Measurements from ENCODE around the gene TOMM34.

Gene TOMM34

GRCh38 chr20:44962483-44962882, 2.3 kb upstream of the TOMM34 start:
- DNase-seq = no peak

- no peak for DNase-seq
Observed at GRCh38 chr20:44961870-44962267, 1.7 kb upstream of the TOMM34 start.

GRCh38 chr20:44961011-44961869, 1.0 kb upstream of the TOMM34 start:
- no peak for DNase-seq

GRCh38 chr20:44959638-44960102, 527 bp downstream of the TOMM34 start:
- peak; percentile 58 for DNase-seq

- no peak for DNase-seq
Observed at GRCh38 chr20:44959082-44959637, 1.0 kb downstream of the TOMM34 start.

GRCh38 chr20:44958276-44958675, 1.9 kb downstream of the TOMM34 start:
- DNase-seq = no peak

- no peak for DNase-seq
Observed at GRCh38 chr20:44956410-44956809, 3.8 kb downstream of the TOMM34 start.

GRCh38 chr20:44955270-44955669, 4.9 kb downstream of the TOMM34 start:
- DNase-seq = no peak

GRCh38 chr20:44954211-44954610, 6.0 kb downstream of the TOMM34 start:
- no peak for DNase-seq

GRCh38 chr20:44952731-44953130, 7.5 kb downstream of the TOMM34 start:
- DNase-seq = no peak

- no peak for DNase-seq
Observed at GRCh38 chr20:44950368-44950767, 9.8 kb downstream of the TOMM34 start.

GRCh38 chr20:44948513-44948912, 11.7 kb downstream of the TOMM34 start:
- no peak for DNase-seq

- no peak for DNase-seq
Observed at GRCh38 chr20:44948107-44948506, 12.1 kb downstream of the TOMM34 start.

GRCh38 chr20:44946271-44946852, 13.8 kb downstream of the TOMM34 start:
- DNase-seq = no peak

- DNase-seq = no peak
Observed at GRCh38 chr20:44945261-44945660, 14.9 kb downstream of the TOMM34 start.

- no peak for DNase-seq
Observed at GRCh38 chr20:44943828-44944227, 16.4 kb downstream of the TOMM34 start.

GRCh38 chr20:44942264-44942973, 17.8 kb downstream of the TOMM34 start:
- DNase-seq = no peak

GRCh38 chr20:44941120-44941691, 19.0 kb downstream of the TOMM34 start:
- no peak for DNase-seq

- no peak for DNase-seq
Observed at GRCh38 chr20:44938637-44939036, 21.6 kb downstream of the TOMM34 start.

- DNase-seq = no peak
Observed at GRCh38 chr20:44936510-44936909, 23.7 kb downstream of the TOMM34 start.

- no peak for DNase-seq
Observed at GRCh38 chr20:44932916-44933315, 27.3 kb downstream of the TOMM34 start.

- DNase-seq = no peak
Observed at GRCh38 chr20:44931911-44932310, 28.3 kb downstream of the TOMM34 start.
